Superior temporal gyrus (tissue), 1 donor: ENCODE measurements around the gene LCE1E.

Experiments used
- DNase-seq: peaks from one replicate; pipeline ENCODE4 v3.0.0-alpha.2; 2016; ENCODE audit errors: extremely low spot score

LCE1E gene

DNA sequence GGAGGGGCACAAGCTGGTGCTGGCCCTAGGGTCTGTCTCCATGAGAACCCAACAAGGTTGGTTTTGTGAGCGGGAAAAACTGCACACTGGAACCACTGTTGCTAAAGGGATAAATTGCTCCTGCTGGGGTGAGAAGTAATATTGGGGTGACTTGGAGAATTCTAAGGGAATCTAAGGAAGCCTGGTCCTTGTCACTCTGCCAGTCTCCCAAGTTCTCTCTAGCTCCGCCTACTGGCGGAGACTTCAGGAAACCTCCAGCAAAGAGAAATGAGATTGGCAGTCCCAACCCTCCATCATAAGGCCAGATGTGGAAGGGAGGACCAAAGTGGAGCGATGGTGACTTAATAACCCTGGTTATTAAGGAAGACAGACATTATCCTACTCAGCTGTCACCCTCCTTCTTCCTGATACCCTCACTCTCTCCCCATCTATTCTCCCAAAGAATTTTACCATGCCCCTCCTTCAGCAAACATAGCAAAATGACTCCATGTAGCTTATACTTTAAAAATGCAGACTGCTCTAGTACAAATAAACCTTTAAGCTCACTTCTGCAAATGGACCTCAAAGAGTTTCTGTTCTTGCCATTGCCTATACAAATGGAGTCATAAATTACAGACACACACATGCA lies 8.4 kb upstream of the LCE1E start:
- DNase-seq = peak; percentile 1

DNA sequence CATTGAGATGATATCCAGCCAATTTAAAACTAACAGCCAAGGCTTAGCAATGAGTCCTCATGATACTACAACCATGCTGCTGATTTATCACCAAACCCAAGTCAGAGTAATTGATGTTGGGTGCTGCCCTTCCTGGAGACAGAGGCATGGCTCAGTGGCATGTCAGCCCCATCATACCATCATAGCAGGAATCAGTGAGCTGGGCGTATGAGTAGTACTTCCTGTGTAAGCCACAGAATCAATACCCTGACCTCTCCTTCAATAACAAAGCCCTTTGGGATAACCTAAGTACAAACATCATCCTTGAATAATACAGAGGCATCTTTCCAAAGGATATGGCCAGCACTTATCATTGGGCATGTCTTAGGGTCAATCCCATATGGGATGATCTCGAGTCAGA lies 3.0 kb upstream of the LCE1E start:
- DNase-seq = peak; percentile 0

DNA sequence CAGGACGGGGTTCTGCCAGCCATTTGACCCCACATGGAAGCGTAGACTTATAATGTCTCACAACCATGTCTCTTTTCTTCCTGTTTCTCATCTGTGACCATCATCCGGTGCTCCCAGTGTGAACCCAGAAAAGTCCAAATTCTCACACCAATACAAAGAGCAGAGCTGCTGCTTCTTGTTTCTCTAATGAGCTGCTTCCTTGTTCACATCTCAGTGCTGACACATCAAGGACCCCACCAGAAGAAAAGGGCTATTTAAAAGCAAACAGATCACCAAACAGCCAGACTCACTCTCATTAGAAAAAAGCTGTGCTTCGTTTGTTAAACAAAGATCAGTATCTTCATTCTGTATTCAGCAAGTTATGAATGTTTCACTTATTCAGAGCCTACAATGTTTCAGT lies 9.6 kb downstream of the LCE1E start:
- no peak for DNase-seq

DNA sequence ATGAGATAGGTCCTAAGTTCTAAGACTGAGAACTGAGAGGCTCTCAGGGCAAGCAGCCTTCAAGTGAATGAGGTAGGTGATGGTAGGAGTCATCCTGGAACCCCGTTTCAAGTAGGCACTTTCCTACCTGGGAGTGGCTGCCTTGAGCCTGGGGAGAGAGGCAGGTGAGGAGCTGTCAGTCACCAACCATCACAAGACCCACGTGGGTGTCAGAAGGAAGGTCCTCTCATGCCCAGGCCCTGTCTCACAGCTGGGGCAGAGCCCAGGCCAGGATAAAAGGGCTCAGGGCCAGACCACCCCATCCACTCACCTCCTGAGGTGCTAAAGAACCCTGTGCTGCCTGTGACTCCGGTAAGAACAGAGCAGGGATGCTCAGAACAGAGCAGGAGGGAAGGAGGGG lies 10.4 kb downstream of the LCE1E start, which contains the start of gene LCE1D:
LCE1D (plus strand) TSS at position 301 of the 400 bp plus-strand sequence. CDS start 1,074 bp downstream, outside the sequence.
- no peak for DNase-seq

DNA sequence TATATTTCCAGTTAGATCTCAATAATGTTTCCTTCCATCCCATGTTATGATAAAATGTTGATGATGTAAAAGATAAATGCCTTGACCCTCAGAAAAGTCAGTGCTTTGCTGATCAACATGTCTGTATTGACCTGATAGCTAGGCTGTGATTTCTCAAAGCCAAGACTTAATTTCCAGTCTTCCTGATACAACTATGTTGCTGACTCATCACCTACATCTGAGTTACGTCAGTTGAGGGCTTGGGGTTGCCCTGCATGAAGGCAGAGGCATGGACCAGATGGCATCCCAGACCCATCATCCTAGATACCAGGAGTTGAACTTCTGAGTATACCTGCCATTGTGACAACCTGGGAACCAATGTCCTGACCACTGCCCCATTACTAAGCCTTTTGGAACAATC lies 15.3 kb downstream of the LCE1E start:
- peak; percentile 1 for DNase-seq

DNA sequence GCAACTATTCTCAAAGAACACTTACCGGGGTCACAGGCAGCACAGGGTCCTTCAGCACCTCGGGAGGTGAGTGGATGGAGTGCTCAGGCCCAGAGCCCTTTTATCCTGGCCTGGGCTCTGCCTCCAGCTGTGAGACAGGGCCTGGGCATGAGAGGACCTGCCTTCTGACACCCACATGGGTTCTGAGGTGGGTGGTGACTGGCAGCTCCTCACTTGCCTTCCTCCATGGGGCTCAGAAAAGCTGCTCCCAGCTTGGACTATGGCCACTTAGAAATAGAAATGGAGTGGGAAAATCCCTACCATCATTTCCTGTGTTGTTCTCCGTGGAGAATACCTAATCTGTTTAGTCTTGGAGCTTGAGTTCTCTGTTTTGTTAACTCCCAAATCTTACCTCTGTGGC lies 20.5 kb downstream of the LCE1E start, which contains the start of gene LCE1C:
LCE1C (minus strand) TSS at position 76 of the 400 bp plus-strand sequence. CDS start 1,173 bp downstream, outside the sequence.
- no peak for DNase-seq

DNA sequence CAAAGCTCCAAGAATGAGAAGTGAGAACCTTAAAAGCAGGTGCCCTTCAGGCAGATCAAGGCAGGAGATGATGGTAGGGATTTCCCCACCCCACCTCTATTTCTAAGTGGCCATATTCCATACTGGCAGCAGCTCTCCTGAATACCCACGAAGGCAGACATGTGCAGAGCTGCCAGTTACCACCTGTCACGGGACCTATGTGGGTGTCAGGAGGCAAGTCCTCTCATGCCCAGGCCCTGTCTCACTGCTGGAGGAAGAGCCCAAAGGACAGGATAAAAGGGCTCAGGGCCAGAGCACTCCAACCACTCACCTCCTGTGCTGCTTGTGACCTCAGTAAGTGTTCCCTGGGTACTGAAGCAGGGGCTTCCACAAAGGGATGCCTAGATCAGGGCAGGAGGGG lies 25.0 kb downstream of the LCE1E start:
- no peak for DNase-seq

DNA sequence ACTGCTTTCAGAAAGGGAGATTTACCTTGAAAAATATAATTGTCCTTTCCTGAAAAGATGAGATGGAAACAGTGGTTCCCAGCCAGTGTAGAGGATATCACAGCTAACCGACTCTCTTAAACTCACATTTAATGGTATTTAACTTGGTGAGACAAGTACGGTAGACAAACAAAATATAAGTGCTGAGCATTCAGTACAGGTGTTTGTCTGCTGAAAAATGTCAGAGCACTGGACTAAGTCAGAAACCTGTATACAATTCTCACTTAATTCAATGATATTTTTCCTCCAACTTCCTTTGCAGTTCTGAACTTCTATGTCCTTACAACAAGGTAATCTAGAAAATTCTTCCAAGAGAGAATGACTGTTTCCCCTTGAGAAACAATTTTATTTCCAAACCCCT lies 25.6 kb downstream of the LCE1E start, which contains the start of gene LCE1B:
LCE1B (plus strand) TSS at position 301 of the 400 bp plus-strand sequence. CDS start 476 bp downstream, outside the sequence.
- DNase-seq = peak; percentile 1

DNA sequence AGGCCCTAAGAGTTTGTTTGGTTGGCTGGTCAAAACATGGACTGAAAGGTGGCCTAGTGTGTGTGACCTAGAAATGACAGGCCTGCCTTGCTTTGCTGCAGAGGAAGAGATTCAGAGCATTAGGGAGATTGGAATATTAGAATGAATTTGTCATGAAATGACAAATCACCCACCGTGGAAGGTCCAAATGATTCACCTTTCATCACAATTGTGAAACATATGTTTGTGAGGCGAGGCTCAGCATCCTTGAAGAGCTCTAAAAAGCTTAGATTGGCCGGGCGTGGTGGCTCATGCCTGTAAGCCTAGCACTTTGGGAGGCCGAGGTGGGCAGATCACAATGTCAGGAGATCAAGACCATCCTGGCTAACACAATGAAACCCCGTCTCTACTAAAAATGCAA lies 31.3 kb downstream of the LCE1E start:
- peak; percentile 1 for DNase-seq

DNA sequence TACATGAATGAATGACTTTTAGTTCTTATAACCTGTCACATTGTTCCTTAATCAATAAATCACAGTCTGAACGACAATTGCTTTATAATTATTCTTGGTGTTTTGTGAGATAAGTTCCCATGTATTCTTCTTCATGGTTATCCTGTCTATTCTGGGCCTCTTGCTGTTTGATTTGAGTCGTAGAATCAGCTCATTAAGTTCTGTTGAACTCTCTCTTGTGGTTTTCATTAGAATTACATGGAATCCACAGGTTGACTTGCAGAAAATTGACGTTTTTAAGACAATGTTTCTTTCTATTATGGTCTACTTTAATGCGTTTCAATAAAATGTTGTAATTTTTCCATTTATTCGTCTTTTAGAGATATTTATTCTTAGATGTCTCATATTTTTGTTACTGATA lies 37.2 kb downstream of the LCE1E start:
- no peak for DNase-seq

DNA sequence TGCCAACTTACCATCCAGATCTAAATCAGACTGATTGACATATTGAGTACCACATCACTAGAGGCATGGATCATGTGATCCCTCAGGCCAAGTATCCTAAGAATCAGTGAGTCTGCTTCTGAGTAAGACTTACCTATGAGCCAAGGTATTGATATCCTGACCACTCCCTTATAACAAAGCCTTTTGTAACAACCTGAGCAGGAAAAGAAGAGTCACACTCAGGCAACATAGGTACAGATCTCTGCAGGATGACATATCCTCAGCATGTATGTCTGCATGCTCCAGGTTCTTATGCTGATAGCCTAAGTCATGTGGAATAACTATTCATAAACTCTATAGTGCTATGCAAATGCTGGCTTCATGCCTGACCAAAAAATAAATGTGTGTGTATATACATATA lies 38.9 kb downstream of the LCE1E start:
- DNase-seq = no peak

DNA sequence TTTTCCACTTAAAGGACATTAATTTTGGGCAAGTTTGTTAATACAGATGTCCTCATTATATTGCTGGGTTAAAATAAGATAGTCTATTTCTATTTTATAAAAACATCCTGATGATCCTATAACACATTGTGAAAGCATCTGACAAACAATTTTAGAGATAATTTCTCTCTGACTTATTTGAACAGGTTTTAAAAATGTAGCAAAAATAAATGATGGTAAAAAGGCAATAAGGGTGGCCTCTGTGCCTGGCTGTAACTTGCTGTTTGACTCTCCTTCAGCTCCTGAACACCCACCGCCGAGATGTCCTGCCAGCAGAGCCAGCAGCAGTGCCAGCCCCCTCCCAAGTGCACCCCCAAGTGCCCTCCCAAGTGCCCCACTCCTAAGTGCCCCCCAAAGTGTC lies 41.1 kb downstream of the LCE1E start, which contains the start of gene LCE1A:
LCE1A (plus strand) TSS at position 301 of the 400 bp plus-strand sequence; CDS start at position 301, 0 bp downstream.
- DNase-seq = no peak

DNA sequence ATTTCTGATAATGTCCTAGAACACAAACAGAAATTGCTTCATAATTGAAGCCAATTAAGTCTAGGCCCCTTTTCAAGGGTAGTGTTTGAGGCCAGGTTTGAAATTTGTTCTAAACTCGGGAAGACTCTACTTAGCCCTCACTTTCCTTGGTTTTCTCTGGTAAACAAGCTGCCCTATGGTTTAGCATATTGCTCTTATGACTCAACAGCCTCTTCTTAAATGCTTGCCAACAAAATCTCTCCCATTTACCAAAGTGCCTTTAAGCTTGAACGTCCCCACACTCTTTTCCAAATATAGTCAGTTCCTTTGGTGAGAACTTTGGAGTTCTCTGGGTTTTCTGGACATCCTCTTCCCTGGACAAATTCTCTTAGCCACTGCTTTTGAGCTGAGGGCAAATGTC lies 50.8 kb downstream of the LCE1E start:
- DNase-seq = no peak
